Peyer's patch (tissue), 4 donors: Measurements from ENCODE around the gene ODC1. TPM values are rescaled to one million over a fixed set of nuclear protein-coding genes. Genes with fewer than 3 reads are reported as not detected.

Experiments used
- DNase-seq, 3 donors: peaks; one replicate each; pipeline ENCODE4 v3.0.0-alpha.2; 2017 to 2019
- H3K27ac ChIP-seq, 4 donors: fragments of 200-600 bp; sonication (generic); one replicate each; pipeline ENCODE4 v1.5.1; 2016 to 2019
- H3K27me3 ChIP-seq, 2 donors: fragments of 200-600 bp; sonication (generic); one replicate each; pipeline ENCODE4 v1.5.1; 2019
- H3K36me3 ChIP-seq, 3 donors: fragments of 200-600 bp; sonication (generic); one replicate each; pipeline ENCODE4 v1.5.1; 2016 to 2019
- H3K4me1 ChIP-seq, 4 donors: fragments of 200-600 bp; sonication (generic); one replicate each; pipeline ENCODE4 v1.5.1; 2016 to 2019
- H3K4me3 ChIP-seq, 4 donors: fragments of 200-600 bp; sonication (generic); 1 replicate in 3 of 4; 2 replicates in 1 of 4; pipeline ENCODE4 v1.5.1; 2016 to 2019; ENCODE audit warnings: mild to moderate bottlenecking in 1 of 4
- H3K9me3 ChIP-seq, 4 donors: fragments of 200-600 bp; sonication (generic); one replicate each; pipeline ENCODE4 v1.5.1; 2016 to 2019; ENCODE audit warnings: mild to moderate bottlenecking in 1 of 4
- CTCF ChIP-seq, 6 experiments: fragments of 450-650 bp in 4 of 6; fragments of 200-600 bp in 2 of 6; sonication (generic) in 1 of 6; IDR thresholded peaks; one replicate each; pipeline ENCODE4 v1.5.1; 2017 to 2019; ENCODE audit warnings: antibody characterized with exemption in 6 of 6, mild to moderate bottlenecking in 3 of 6, moderate library complexity in 1 of 6
- POLR2A ChIP-seq, 2 donors: fragments of 450-650 bp; IDR thresholded peaks; one replicate each; pipeline ENCODE4 v1.5.1; 2017; ENCODE audit warnings: antibody characterized with exemption in 2 of 2, mild to moderate bottlenecking in 2 of 2, moderate library complexity in 2 of 2
- total RNA-seq, 4 donors: library from RNA; depleted of rRNA; stranded (reverse); fragments of >200 nt; gene quantifications; one replicate each; pipeline ENCODE4 v1.1.0, GENCODE V29; 2016

Gene ODC1
- total RNA-seq, 4 donors from 2014 or later, result 31.5 to 91.6 (median 55.6) TPM

DNA sequence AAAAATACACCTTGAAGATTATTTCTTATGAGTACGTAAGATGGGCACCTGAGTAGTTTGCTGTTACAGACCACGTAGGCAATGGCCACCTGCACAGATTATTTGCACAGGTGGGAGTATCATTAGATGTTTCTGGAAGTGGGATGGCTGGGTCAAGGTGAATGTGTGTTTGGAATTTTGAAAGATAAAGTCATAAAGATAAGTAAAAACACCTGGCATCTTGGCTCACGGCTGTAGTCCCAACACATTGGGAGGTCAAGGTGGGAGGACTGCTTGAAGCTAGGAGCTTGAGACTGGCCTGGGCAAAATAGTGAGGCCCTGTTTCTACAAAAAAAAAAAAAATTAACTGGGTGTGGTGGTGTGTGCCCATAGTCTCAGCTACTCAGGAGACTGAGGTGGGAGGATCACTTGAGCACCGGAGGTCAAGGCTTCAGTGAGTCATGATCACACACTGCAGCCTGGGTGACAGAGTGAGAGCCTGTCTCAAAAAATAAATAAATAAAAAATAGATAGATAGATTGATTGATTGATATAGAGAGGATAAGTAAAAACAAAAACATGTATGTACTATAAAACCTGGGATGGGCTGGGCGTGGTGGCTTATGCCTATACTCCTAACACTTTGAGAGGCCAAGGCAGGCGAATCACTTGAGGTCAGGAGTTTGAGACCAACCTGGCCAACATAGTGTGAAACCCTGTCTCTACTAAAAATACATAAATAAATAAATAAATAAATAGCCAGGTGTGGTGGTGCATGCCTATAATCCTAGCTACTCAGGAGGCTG lies 30.4 kb downstream of the ODC1 start:
- peaks cover 0 to 34% (median 0%) of the 10 kb centered on the region in 3 donors for H3K36me3 ChIP-seq
- no peak for TF ChIP-seq POLR2A (IDR thresholded peaks at IDR 0.05)
- no peak for TF ChIP-seq CTCF (IDR thresholded peaks at IDR 0.05)
- H3K27me3 ChIP-seq, result no peaks in the 10 kb centered on the region
- H3K27ac ChIP-seq, result peak overlapping the region in 1 of 4 donors; percentile 37
- DNase-seq, result no peak
- peaks cover 0 to 22% (median 0%) of the 10 kb centered on the region in 4 donors for H3K4me1 ChIP-seq
- H3K9me3 ChIP-seq, result no peaks in the 10 kb centered on the region
- no peak overlapping the region for H3K4me3 ChIP-seq

DNA sequence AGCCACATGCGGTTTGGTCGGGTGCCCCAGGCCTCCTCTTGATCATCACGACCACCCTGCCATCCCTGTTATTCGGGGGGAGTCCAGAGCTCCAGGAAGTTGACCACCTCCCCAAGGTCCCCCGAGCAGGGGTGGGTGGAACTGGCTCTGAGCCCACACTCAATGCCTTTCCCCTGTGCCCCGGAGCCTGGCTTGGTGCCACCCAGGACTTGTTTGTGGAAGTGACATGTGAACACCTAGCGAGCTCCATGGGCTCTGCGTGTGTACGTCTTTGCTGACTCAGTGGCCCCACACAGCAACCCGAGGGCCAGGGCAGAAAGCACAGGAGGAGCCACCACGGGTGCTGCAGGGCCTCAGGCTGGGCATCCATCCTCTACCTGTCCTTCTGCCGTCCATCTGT lies 32.5 kb downstream of the ODC1 start:
- Histone ChIP-seq H3K36me3 (peaks cover 0 to 14% (median 0%) of the 10 kb centered on the region in 3 donors), H3K27ac (no peak overlapping the region), H3K4me1 (peaks cover 0 to 31% (median under 1%) of the 10 kb centered on the region in 4 donors)

DNA sequence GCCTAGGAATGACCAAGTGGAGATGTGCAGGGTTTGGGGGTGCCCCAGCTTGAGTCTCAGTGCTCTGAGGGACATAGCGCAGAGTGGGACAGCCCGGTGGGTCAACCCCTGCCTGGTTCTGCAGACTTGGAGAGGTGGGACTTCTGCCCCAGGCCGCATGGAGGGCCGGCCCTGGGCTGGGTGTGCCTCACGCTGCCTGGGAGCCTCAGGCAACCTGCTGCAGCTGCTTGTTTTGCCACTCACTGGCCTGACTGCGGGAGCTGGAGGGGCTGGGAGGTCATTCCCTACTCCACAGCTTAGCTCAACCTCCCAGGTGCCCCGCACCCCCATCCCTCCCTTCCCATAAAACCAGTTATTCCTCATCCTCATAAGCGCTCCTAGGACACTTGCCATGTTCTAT lies 33.1 kb downstream of the ODC1 start:
- Histone ChIP-seq H3K4me3 (no peak overlapping the region), H3K4me1 (peaks cover 0 to 33% (median 1%) of the 10 kb centered on the region in 4 donors), H3K36me3 (peaks cover 0 to 8% (median 0%) of the 10 kb centered on the region in 3 donors), H3K27me3 (no peaks in the 10 kb centered on the region), H3K9me3 (no peaks in the 10 kb centered on the region), H3K27ac (peak overlapping the region in 1 of 4 donors; percentile 66)
- DNase-seq, result no peak
- TF ChIP-seq CTCF (IDR thresholded peaks at IDR 0.05), result no peak

More for the DNA sequence above, 32.5 kb downstream of the ODC1 start:
- Histone ChIP-seq H3K9me3 (no peaks in the 10 kb centered on the region), H3K4me3 (no peak overlapping the region), H3K27me3 (no peaks in the 10 kb centered on the region)
- TF ChIP-seq POLR2A (IDR thresholded peaks at IDR 0.05) (no peak), CTCF (IDR thresholded peaks at IDR 0.05) (no peak)
- DNase-seq, result no peak

DNA sequence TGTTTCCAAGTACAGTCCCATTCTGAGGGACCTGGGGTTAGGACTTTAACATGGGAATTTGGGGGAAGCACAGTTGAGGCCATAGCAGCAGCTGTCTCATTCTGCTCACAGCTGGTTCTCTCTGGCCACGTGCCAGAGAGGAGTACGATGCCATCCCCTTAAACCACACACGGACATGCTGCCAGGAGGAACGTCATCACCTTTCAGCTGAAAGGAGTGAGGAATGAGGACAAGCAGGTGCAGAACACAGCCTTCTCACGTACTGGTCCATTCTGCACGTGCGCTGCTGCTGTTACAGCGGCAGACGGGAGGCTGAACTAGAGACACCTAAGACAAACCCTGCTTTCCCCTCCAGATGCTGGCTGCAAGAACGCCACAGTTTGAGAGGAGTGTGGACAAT lies 33.5 kb downstream of the ODC1 start:
- H3K9me3 ChIP-seq, result no peaks in the 10 kb centered on the region
- H3K27ac ChIP-seq, result peak overlapping the region in 2 of 4 donors; percentile 25 to 66
- H3K27me3 ChIP-seq, result no peaks in the 10 kb centered on the region
- no peak overlapping the region for H3K4me3 ChIP-seq
- DNase-seq, result no peak
- peaks cover 0 to 3% (median 0%) of the 10 kb centered on the region in 3 donors for H3K36me3 ChIP-seq
- peaks cover 0 to 33% (median 1%) of the 10 kb centered on the region in 4 donors for H3K4me1 ChIP-seq
- TF ChIP-seq POLR2A (IDR thresholded peaks at IDR 0.05), result no peak
- TF ChIP-seq CTCF (IDR thresholded peaks at IDR 0.05), result no peak

DNA sequence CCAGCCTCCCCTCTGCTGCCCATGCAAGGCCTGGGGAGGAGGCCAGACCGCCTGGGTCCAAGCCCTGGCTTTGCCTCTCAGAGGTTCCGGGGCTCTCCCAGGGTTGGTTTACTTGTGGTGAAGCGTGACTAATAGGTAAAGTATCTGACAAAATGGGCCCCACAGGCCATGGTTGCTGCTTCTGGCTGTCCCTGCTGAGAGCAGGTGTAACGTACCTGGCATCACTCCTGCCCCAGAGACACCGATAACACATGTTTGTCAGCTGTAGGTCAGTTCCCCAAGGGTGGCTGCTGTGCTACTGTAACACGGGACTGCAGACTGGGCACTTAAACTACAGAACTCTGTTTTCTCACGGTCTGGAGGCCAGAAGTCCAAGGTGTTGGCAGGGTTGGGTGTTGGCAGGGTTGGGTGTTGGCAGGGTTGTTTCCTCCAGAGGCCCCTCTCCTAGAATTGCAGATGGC lies 34.1 kb downstream of the ODC1 start:
- Histone ChIP-seq H3K9me3 (no peaks in the 10 kb centered on the region), H3K27me3 (no peaks in the 10 kb centered on the region), H3K36me3 (no peaks in the 10 kb centered on the region), H3K4me3 (no peak overlapping the region), H3K4me1 (peaks cover 0 to 38% (median 4%) of the 10 kb centered on the region in 4 donors), H3K27ac (peak overlapping the region; percentile 23 to 66 (median 30))
- TF ChIP-seq POLR2A (IDR thresholded peaks at IDR 0.05) (peak in 1 of 2 donors; percentile 53), CTCF (IDR thresholded peaks at IDR 0.05) (no peak)
- DNase-seq, result peak; percentile 51 to 80 (median 73)
